Measurements from ENCODE around the gene DUSP2. TPM values are rescaled to one million over a fixed set of nuclear protein-coding genes. Genes with fewer than 3 reads are reported as not detected.
"Not testable (repeated sequence)": the region's sequence is repeated elsewhere in the genome, so short reads cannot be mapped to it uniquely, and the experiment has no call there.

The DUSP2 gene
- total RNA-seq, 1 donor from 2014 or later = 2.6 TPM

DNA sequence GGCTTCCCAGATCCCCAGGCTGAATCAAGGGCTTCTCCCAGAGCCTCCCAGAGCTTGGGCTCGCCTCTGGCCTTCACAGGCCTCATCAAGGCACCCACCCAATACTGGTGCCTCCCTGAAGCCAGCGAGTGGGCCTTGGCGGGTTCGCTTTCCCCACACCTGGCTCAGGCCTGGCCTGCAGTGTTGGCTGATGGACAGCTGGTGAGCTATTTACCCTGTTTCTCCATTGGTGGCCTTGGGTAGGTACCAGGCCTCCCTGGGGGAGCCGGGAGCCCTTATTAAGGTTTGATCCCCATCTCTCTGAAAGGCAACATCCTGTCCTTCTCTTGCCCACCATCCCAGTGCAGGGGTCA, 18.2 kb upstream of the DUSP2 start:
- DNase-seq (ENCODE audit: low spot score) = no peak

DNA sequence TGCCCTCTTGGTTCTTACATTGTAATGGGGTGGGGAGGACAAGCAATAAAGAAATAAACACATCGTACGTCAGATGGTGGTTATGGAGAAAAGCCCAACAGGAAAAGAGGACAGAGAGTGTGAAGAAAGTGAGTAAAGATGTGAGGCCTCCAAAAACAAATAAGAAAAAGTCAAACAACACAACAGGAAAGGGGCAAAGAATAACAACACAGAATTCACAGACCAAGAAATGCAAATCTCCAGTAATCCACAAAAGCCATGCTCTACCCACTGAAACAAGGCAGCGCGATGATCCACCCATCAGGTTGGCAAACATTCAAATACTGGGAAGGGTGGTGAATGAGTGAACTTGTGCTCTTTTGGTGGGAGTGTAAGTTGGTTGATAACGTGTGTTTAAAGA, 16.7 kb upstream of the DUSP2 start:
- DNase-seq (ENCODE audit: low spot score) = no peak

DNA sequence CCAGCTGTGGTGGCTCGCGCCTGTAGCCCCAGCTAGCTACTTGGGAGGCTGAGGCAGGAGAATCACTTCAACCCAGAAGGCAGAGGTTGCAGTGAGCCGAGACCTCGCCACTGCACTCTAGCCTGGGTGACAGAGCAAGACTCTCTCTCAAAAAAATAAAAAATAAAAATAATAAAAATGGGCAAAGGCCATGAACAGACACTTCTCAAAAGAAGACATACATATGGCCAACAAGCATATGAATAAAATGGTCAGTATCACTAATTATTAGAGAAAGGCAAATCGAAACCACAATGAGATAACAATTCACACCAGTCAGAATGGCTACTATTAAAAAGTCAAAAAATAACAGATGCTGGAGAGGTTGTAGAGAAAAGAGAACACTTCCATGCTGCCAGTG, 15.1 kb upstream of the DUSP2 start:
- DNase-seq (ENCODE audit: low spot score) = not testable (repeated sequence)

DNA sequence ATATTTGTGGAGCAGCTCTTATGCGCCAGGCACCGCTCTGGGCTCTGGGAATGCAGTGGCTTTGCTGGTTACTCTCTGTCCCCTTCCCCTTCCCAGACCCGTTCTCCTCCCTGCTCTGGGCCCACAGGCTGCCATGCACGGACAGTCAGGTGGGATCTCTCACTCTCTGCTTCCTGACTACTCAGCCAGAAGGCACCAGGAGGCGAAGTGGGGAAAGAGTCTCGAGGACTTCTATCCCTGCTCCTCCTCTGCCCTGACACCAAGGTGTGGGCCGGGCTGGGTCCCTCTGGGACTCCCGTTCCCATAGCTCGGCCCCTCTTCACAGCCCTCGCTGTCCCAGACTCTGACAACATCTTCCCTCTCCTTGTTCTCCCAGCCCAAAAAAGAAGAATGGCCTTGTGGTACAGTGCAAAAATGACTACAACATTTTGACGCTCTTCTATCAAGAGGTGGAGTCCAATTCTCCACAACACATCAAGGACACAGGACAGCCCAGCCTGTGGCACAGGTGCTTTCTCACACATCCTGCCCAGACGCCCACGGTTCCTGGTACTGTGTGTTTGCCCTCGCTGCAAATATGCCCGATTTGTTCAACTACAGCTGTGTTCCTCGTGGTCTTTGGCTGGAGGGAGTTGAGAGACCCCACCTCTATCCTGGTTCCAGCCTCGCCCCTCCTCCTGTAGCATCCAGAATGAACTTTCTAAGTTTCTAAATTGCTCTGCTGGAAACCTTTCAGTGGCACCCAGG, 14.0 kb upstream of the DUSP2 start:
- no peak for DNase-seq (ENCODE audit: low spot score)

DNA sequence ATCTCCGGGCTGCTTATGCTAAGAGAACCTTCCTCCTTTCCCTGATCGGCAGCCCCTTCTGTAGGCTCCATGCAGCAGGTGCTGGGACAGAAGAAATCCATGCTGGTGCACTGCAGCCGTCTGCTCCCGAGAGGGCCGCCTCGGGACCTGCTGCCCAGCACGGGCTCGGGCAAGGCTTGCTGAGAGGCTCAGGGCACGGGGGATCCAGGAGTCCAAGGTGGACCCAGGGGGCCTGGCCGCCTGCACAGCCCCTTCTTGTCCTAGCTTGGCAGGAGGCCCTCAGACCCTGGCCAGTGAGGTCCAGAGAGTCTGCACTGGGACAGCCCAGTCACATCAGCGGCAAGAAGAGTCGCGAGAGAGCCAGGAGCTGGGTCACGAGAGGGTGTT, 13.3 kb upstream of the DUSP2 start:
- DNase-seq (ENCODE audit: low spot score) = no peak

DNA sequence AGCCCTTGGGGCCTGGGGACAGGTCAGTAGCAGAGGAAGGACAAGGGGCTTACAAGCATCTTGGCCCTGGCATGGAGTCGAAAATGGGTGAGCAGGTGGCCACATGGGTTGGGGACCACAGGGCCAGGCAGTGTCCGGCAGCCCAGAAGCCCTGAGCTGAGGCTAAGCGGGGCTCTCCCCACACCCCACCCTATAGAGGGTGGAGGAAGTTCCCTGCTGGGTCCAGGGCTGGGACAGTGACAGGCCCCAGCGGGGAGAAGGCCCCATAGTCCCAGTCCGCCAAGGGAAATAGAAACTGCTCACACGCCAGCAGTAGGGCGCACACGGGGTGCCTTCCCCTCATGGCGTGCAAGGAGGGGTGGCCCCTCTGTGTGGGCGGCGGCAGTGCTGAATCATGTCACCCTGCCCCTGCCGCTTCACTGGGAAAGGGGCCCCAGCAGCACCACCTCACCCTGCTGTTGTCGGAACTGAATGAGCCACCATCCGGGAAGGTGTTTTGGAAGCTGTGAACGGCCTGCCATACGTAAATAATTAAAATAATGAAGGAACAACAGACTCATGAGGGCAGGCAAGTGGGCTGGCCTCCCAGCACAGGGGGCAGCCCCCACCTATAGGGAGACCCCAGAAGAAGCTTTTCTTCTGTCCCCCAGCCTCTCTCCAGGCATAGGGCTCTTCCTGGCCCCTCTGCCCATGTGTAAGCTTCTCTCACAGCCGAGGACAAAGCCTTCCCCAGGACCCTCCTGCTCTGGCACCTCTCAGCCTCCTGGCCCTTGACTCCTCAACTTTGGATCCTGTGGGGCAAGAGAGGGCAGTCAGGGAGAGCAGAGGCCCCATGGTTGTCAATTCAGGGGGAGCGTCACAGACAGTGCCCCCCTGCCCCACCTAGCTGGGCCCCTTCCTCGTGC, 12.7 kb upstream of the DUSP2 start:
- no peak for DNase-seq (ENCODE audit: low spot score)

DNA sequence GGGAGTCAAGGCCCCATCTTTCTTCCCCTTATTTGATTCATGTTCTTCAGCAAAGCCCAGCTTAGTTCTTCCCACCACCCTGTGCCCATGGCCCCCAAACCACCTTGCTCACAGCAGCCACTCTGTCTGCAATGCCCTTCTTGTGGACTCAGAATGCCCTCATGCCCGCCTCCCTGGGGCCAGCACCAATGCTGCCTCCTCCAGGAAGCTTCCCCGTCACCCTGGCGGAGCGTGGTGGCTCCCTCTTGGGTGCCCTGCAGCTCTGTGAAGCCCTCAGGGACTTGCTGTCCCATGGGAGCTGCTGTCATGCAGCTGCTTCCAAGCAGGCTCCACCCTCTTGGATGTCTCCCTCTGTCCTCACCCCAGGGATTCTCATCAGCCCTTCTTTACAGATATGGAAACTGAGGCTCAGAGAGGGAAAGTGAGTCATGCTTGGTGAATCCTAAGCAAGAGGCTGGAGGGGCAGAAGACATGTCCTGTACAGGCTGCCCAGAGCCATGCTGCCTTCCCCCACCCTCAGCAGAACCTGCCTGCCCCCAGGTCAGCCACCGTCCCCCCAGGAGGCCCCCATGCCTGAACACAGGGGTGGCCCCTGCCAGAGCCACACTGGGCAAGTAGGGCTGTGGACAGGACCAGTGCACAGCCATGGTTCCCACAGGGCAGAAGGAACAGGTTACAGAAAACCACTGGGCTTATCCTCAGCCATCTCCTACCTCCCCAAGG, 11.8 kb upstream of the DUSP2 start:
- DNase-seq (ENCODE audit: low spot score) = no peak

DNA sequence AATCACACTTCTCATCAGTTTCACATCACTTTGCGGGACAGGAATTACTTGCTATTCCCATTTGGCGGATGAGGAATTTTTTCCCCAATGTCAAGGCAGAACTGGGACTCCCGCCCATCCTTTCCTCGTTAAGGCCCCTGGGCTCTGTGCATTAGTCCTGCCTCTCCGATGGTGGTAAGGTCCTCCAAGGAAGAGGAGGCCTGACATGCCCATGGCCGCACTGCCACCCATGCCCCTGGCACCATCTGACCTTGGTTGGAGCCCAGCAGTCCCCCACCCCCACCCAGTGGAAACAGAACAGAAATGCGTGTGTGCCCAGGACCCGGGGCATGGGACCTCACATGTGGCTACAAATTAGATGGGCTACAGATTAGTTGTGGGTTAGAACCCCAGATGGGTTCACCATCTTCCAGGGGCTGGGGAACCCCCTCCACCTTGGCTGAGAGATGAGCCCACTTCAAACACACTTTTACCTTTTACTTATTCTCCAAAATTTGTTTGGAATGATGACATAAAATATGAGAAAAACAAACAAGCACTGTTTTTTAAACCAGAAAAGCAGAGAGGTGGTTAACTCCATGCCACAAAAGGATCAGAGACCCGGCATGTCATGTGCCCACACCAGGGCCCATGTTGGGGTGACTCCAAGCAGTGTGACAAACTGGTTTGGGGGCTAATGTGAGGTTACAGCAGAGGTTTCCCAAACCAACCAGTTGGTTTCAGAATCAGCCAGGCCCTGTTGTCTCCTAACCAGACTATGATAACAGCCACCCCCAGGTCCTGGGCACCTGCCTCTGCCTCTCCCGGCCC, 11.0 kb upstream of the DUSP2 start:
- no peak for DNase-seq (ENCODE audit: low spot score)

DNA sequence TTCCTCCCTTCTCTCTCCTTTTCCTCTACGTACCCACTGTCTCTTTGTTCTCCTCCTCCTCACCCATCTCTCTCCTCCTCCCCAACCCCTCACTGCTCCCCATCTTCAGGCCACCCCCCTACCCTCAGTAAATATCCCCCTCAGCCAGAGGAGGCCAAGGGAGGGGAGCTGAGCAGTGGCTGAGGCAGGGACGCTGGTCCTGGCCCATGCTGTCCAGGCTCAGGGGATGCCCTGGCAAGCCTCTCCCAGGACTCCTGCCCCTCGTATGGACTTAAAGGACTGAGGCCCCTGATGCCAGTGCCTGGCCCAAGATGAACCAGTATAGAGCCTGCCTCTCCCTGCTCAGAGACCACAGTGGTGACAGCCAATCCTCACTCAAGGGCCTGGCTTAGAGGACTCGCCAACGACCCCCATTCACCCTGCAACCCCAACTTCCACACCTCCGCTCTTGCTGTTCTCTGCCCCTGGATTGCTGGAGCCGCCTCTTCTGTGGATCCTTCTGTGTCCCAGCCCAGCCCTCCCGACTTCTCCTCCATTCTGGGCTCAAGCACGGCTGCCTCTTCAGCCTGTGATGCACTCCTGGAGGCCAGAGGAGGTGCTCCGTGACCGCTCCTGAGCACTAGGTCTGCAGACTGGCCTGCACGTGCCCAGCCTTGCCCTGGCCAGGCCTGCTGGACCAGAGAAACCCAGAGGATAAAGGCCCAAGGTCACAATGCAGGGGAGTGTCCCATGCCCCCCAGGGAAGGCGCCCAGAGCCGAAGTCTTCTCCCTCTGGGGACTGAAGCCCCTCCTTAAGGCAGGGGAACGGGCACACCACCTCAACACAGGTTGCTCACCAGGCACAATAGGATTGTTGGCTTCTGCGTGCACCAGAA, 9.5 kb upstream of the DUSP2 start:
- no peak for DNase-seq (ENCODE audit: low spot score)

DNA sequence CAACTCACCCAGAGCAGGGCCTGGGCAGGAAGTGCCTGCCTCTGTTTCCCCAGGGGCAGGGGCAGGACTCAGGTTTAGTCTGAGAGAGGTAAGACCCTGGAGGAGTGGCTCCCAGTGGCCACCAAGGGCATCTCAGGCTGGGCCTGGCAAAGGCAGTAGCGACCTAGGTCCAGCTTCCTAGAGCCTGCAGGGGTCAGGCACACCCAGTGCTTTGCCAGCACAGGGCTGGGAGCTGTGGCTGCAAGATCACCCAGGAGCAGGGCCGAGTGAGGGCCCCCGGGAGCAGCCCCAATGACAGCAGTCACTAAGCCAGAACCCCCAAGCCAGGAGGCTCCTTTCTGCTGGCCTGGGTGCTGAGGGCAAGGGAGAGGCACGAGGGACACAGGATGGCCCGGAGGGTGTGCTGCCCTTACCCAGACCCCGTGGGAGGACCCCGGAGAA, 8.8 kb upstream of the DUSP2 start:
- DNase-seq (ENCODE audit: low spot score) = no peak

DNA sequence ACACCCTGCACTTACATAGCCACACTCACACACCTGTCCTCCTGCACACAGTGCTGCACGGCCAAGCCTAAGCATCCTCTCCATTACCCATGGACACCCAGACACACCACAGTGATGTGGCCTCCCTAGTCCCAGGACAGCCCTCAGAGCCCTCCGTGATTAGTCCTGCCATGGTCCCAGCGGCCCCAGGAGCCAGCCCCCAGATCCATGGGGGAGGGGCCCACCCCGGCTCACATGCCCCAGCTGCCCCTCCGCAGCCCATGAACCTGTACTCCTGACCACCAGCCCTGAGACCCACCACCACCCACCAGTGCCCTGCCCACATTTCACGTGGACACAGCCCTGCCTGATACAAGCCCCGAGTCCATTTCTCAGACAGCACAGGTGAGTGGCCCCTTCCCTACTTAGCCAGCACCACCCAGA, 8.1 kb upstream of the DUSP2 start:
- DNase-seq (ENCODE audit: low spot score) = no peak

DNA sequence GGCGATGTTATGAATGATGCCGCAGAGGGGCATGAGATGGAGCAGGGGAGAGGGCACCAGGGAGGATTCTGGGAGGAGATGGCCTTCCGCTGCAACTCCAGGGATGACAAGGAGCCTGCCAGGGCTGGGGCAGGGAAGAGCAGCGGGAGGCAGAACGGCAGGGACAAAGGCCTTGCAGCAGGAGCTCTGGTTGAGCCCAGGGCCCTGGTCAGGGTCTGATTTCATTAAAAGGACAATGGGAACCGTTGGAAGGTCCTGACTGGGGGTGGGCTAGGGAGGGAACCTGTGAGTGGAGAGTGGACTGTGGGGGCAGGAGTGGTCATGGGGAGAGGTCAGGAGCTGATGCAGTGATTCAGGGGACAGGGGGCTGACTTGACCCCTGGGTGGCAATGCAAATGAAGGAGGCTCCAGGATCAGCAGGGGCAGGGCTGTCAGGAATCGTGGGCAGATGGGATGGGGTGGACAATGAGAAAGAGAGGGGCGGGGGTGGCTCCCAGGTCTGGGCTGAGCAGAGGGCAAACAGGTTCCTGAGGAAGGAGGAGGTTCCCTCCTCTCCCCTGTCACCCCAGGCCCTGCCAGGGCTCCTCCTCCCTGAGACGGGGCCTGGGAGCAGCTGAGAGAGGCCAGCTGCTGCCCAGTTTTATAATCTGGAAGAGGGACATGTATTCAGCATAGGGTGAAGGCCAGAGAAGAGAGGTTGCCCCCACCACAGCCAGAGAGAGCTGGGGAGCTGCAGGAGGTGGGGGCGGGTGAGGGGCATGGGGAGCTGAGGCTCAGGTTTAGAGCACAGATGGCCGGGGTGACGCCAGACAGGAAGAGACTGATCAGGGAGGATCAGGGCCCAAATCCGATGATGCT, 7.3 kb upstream of the DUSP2 start:
- DNase-seq (ENCODE audit: low spot score) = no peak

DNA sequence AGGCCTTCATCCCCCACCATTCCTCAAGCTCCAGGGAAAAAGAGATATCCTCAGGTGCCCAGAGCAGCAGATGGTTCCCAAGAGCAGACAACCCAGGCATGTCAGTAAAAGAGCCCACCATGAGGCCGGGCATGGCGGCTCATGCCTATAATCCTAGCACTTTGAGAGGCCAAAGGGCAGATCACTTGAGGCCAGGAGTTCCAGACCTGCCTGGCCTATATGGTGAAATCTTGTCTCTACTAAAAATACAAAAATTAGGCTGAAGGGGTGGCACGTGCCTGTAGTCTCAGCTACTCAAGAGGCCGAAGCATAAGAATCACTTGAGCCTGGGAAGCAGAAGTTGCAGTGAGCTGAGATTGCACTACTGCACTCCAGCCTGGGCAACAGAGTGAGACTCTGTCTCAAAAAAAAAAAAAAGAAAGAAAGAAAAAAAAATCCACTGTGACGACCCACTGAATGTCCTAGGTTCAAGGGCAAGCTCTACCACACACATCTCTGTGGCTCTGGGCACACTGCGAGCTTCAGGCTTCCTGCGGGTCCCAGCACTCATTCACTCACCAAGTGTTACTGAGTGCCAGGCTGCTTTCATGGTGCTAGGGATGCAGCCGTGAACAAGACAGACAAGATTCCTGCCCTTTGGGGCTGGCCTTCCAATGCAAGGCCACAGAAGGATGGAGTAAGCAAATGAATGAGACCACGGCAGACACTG, 6.5 kb upstream of the DUSP2 start:
- no peak for DNase-seq (ENCODE audit: low spot score)

DNA sequence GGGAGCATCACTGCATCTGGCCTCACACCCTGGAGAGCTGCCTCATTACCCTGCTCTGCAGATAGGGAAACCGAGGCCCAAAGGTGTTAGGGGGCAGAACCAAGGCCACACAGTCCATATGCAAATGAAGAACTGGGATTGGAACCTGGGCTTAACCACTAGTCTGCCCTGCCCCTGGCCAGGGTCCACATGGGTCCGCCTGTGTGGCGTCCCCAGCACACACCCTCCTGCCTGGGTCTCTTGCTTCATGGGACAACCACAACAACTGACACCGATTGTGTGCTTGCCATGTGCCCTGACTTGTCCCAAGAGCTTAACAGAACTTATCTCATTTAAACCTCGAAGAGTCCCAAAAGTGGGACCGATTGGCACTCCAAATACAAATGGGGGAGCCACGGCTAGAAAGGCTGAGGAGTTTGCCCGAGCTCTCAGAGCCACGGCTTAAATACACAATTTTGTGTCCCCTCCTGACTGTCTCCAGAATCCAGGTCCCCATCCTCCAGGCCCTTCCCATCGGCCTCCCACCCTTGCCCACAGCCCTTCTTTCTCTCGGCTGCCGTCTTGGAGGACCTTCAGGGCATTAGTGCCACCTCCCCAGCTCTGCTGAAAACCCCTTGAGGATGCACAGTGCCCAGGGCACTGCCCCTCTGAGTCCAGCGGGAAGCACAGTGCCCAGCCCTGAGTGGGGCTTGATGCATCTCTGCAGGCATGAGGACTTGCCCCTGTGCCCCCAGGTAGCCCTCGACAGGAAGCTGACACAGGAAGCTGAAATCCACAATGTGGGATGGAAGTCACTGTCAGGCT, 5.8 kb upstream of the DUSP2 start:
- no peak for DNase-seq (ENCODE audit: low spot score)

DNA sequence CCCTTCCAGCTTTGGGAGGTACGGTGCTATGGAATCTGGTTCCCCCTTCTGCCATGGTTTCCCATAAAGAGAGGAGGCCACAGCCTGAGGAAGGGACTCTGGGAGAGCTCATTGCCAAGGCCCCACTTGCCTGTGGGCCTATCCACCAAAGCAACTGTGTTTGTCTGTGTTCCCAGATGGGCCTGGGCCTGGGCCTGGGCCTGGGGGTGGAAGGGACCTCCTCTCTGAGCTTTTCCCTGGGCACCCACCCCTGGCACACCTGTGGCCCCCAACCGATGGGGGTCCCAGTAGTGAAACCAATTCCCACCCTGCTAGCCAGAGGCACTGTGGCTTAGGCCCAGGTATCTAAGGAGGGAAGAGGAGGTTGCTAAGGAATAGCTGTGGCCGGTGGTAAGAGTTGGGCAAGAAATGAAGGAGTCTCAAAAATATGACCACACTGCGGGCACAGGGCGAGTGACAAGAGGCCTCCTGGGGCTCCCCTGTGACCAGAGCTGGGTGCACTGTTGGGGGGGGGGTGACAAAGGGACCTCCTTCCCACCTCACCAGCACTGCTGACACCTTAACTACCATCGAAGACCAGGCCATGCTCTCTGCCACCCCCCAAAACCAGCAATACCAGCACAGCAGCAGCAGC, 4.9 kb upstream of the DUSP2 start:
- no peak for DNase-seq (ENCODE audit: low spot score)

DNA sequence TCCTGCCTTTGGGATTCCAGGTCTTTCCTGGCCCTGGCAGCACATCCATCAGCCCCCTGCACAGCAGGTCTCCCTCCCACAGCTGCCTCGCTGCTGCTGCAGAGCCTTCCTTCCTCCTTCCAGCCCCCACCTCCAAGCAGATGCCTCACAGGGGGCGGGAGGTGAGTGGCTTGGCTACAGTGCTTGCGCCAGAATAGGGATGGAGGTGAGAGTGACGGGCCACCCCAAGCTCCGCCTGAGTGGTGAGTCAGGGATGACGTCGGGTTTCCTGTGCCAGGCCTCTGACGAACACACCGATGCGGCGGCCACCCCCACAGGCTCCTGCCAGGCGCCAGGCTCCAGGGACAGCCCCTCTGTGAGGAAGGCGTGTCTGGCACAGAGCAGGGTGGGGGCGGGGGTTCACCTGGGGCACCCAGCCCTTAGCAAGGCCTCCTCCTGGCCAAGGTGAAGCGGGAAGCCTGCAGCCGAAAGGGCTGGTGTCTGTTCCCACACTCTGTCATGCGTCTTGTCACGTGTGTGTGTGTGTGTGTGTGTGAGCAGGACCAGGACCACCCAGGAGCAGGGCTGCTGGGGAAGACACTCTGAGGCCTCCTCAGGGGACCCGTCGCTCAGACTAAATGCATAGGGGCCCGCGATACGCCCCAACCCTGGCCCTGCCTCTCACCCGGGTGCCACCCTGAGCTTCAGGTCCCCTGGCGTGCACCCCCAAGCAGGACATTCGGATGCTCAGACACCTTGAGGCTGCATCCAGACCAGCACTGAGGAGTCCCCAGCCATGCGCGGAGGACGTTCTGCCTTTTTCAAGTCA, 3.4 kb upstream of the DUSP2 start:
- DNase-seq (ENCODE audit: low spot score) = peak; percentile 89
